Measurements from ENCODE around the gene INO80D.
"Not testable (repeated sequence)": the region's sequence is repeated elsewhere in the genome, so short reads cannot be mapped to it uniquely, and the experiment has no call there.

INO80D gene

GRCh38 chr2:206045251-206045650 is 40.7 kb downstream of the INO80D start:
- Histone ChIP-seq H3K36me3 (ENCODE audit: control insufficient read depth in 1 of 2, insufficient read depth in 2 of 2, low read depth in 1 of 2, low read length in 2 of 2) (peaks cover 18 to 37% of the 10 kb centered on the region in 2 experiments), H3K4me1 (ENCODE audit: control insufficient read depth, insufficient read depth, low read depth, low read length) (no peaks in the 10 kb centered on the region), H4K91ac (ENCODE audit: low read length) (no peak overlapping the region), H3K4me2 (ENCODE audit: low read length, poor library complexity, severe bottlenecking) (no peak overlapping the region), H3K9ac (ENCODE audit: low read length) (no peak overlapping the region), H4K8ac (ENCODE audit: low read length) (no peak overlapping the region), H2AFZ (ENCODE audit: low read depth, low read length) (no peak overlapping the region), H3K79me1 (replicated peaks; ENCODE audit: low read length, poor library complexity, severe bottlenecking) (peaks cover 18% of the 10 kb centered on the region), H3K14ac (ENCODE audit: low read length in 2 of 2) (no peak overlapping the region), H2BK5ac (ENCODE audit: low read depth, low read length, poor library complexity, severe bottlenecking) (no peak overlapping the region), H3K18ac (ENCODE audit: low read depth in 1 of 2, low read length in 2 of 2) (no peak overlapping the region), H3K23ac (ENCODE audit: low read length in 2 of 2) (no peak overlapping the region), H3K27ac (ENCODE audit: low read length, poor library complexity, severe bottlenecking) (no peak overlapping the region), H3K27me3 (ENCODE audit: control insufficient read depth in 1 of 2, insufficient read depth in 1 of 2, low read length in 2 of 2) (no peaks in the 10 kb centered on the region), H2BK15ac (ENCODE audit: low read depth, poor library complexity, severe bottlenecking) (no peak overlapping the region), H2BK120ac (ENCODE audit: low read depth, low read length) (no peak overlapping the region), H2BK12ac (ENCODE audit: low read length in 2 of 2) (no peak overlapping the region), H3K4me3 (ENCODE audit: insufficient read depth in 1 of 2, low read depth in 1 of 2, low read length in 2 of 2) (no peak overlapping the region), H3K4ac (ENCODE audit: low read depth in 1 of 2, low read length in 2 of 2) (no peak overlapping the region), H3K9me3 (ENCODE audit: control insufficient read depth, low read length) (no peaks in the 10 kb centered on the region), H2AK5ac (ENCODE audit: low read length, severe bottlenecking) (no peak overlapping the region)
- peak; percentile 57 for DNase-seq
- no CpG with 5 or more reads among the region's 1 CpG for WGBS

GRCh38 chr2:206040525-206040924 is 45.4 kb downstream of the INO80D start:
- Histone ChIP-seq H2AK5ac (ENCODE audit: low read length, severe bottlenecking) (no peak overlapping the region), H3K18ac (ENCODE audit: low read depth in 1 of 2, low read length in 2 of 2) (no peak overlapping the region), H3K4me2 (ENCODE audit: low read length, poor library complexity, severe bottlenecking) (no peak overlapping the region), H3K4me1 (ENCODE audit: control insufficient read depth, insufficient read depth, low read depth, low read length) (no peaks in the 10 kb centered on the region), H3K27me3 (ENCODE audit: control insufficient read depth in 1 of 2, insufficient read depth in 1 of 2, low read length in 2 of 2) (no peaks in the 10 kb centered on the region), H3K9me3 (ENCODE audit: control insufficient read depth, low read length) (peaks cover 2% of the 10 kb centered on the region), H3K27ac (ENCODE audit: low read length, poor library complexity, severe bottlenecking) (no peak overlapping the region), H3K14ac (ENCODE audit: low read length in 2 of 2) (no peak overlapping the region), H3K36me3 (ENCODE audit: control insufficient read depth in 1 of 2, insufficient read depth in 2 of 2, low read depth in 1 of 2, low read length in 2 of 2) (peaks cover 7 to 45% of the 10 kb centered on the region in 2 experiments), H3K9ac (ENCODE audit: low read length) (no peak overlapping the region), H3K79me1 (replicated peaks; ENCODE audit: low read length, poor library complexity, severe bottlenecking) (peaks cover 22% of the 10 kb centered on the region), H2BK12ac (ENCODE audit: low read length in 2 of 2) (no peak overlapping the region), H4K91ac (ENCODE audit: low read length) (no peak overlapping the region), H2BK5ac (ENCODE audit: low read depth, low read length, poor library complexity, severe bottlenecking) (no peak overlapping the region), H3K4me3 (ENCODE audit: insufficient read depth in 1 of 2, low read depth in 1 of 2, low read length in 2 of 2) (no peak overlapping the region), H3K23ac (ENCODE audit: low read length in 2 of 2) (no peak overlapping the region), H2BK120ac (ENCODE audit: low read depth, low read length) (no peak overlapping the region), H3K4ac (ENCODE audit: low read depth in 1 of 2, low read length in 2 of 2) (no peak overlapping the region), H2AFZ (ENCODE audit: low read depth, low read length) (no peak overlapping the region), H2BK15ac (ENCODE audit: low read depth, poor library complexity, severe bottlenecking) (no peak overlapping the region), H4K8ac (ENCODE audit: low read length) (no peak overlapping the region)
- WGBS, result 81% methylated on average over 5 of the region's 5 CpGs
- no peak for DNase-seq

DNA sequence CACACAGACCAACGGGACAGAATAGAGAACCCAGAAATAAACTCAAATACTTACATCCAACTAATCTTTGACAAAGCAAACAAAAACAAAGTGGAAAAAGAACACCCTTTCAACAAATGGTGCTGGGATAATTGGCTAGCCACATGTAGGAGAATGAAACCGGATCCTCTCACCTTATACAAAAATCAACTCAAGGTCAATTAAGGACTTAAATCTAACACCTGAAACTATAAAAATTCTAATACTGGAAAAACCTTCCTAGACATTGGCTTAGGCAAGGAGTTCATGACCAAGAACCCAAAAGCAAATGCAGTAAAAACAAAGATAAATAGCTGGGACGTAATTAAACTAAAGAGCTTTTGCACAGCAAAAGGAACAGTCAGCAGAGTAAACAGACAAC is 50.6 kb downstream of the INO80D start:
- not testable (repeated sequence) for H2BK5ac ChIP-seq (ENCODE audit: low read depth, low read length, poor library complexity, severe bottlenecking); H3K4me1 ChIP-seq (ENCODE audit: control insufficient read depth, insufficient read depth, low read depth, low read length); H4K8ac ChIP-seq (ENCODE audit: low read length); H3K4me2 ChIP-seq (ENCODE audit: low read length, poor library complexity, severe bottlenecking); H2BK15ac ChIP-seq (ENCODE audit: low read depth, poor library complexity, severe bottlenecking); H3K9me3 ChIP-seq (ENCODE audit: control insufficient read depth, low read length); DNase-seq; H3K4ac ChIP-seq (ENCODE audit: low read depth in 1 of 2, low read length in 2 of 2); H2AFZ ChIP-seq (ENCODE audit: low read depth, low read length); H3K4me3 ChIP-seq (ENCODE audit: insufficient read depth in 1 of 2, low read depth in 1 of 2, low read length in 2 of 2); H3K23ac ChIP-seq (ENCODE audit: low read length in 2 of 2); H3K9ac ChIP-seq (ENCODE audit: low read length); H2AK5ac ChIP-seq (ENCODE audit: low read length, severe bottlenecking); H2BK120ac ChIP-seq (ENCODE audit: low read depth, low read length); H4K91ac ChIP-seq (ENCODE audit: low read length); H3K14ac ChIP-seq (ENCODE audit: low read length in 2 of 2); H3K27ac ChIP-seq (ENCODE audit: low read length, poor library complexity, severe bottlenecking); H3K18ac ChIP-seq (ENCODE audit: low read depth in 1 of 2, low read length in 2 of 2); H3K27me3 ChIP-seq (ENCODE audit: control insufficient read depth in 1 of 2, insufficient read depth in 1 of 2, low read length in 2 of 2); H2BK12ac ChIP-seq (ENCODE audit: low read length in 2 of 2)
- peaks cover 24% of the 10 kb centered on the region for H3K79me1 ChIP-seq (replicated peaks; ENCODE audit: low read length, poor library complexity, severe bottlenecking)
- H3K36me3 ChIP-seq (ENCODE audit: control insufficient read depth in 1 of 2, insufficient read depth in 2 of 2, low read depth in 1 of 2, low read length in 2 of 2), result peaks cover 10 to 33% of the 10 kb centered on the region in 2 experiments
- WGBS, result 97% methylated on average over 2 of the region's 3 CpGs

- H3K4me1 ChIP-seq (ENCODE audit: control insufficient read depth, insufficient read depth, low read depth, low read length); H3K14ac ChIP-seq (ENCODE audit: low read length in 2 of 2); H2BK120ac ChIP-seq (ENCODE audit: low read depth, low read length); H2BK5ac ChIP-seq (ENCODE audit: low read depth, low read length, poor library complexity, severe bottlenecking); H3K27ac ChIP-seq (ENCODE audit: low read length, poor library complexity, severe bottlenecking); H3K4ac ChIP-seq (ENCODE audit: low read depth in 1 of 2, low read length in 2 of 2); H3K18ac ChIP-seq (ENCODE audit: low read depth in 1 of 2, low read length in 2 of 2); H2BK12ac ChIP-seq (ENCODE audit: low read length in 2 of 2); H3K9me3 ChIP-seq (ENCODE audit: control insufficient read depth, low read length); H3K4me3 ChIP-seq (ENCODE audit: insufficient read depth in 1 of 2, low read depth in 1 of 2, low read length in 2 of 2); DNase-seq; H2AFZ ChIP-seq (ENCODE audit: low read depth, low read length); H4K8ac ChIP-seq (ENCODE audit: low read length); H3K9ac ChIP-seq (ENCODE audit: low read length); H3K4me2 ChIP-seq (ENCODE audit: low read length, poor library complexity, severe bottlenecking); H3K23ac ChIP-seq (ENCODE audit: low read length in 2 of 2); H2BK15ac ChIP-seq (ENCODE audit: low read depth, poor library complexity, severe bottlenecking); H2AK5ac ChIP-seq (ENCODE audit: low read length, severe bottlenecking); H3K27me3 ChIP-seq (ENCODE audit: control insufficient read depth in 1 of 2, insufficient read depth in 1 of 2, low read length in 2 of 2); H4K91ac ChIP-seq (ENCODE audit: low read length): not testable (repeated sequence)
- Histone ChIP-seq H3K79me1 (replicated peaks; ENCODE audit: low read length, poor library complexity, severe bottlenecking) (peaks cover 26% of the 10 kb centered on the region), H3K36me3 (ENCODE audit: control insufficient read depth in 1 of 2, insufficient read depth in 2 of 2, low read depth in 1 of 2, low read length in 2 of 2) (peaks cover 14 to 34% of the 10 kb centered on the region in 2 experiments)
- WGBS, result 100% methylated on average over 1 of the region's 1 CpG
These were observed 52.5 kb downstream of the INO80D start for GRCh38 chr2:206033452-206033851.

Measured in mesenchymal stem cell (in vitro differentiated cells and primary cell).